ENCODE measurements around the gene LCP2.

- TF ChIP-seq POLR2A (IDR thresholded peaks at IDR 0.05) (no peak), CTCF (IDR thresholded peaks at IDR 0.05) (no peak)
Observed at GRCh38 chr5:170238456-170239196, 59.0 kb downstream of the LCP2 start.

Data from lower leg skin (tissue), 3 donors.